ENCODE results near the gene KIAA2012.

KIAA2012 gene

GRCh38 chr2:202072737-202073401 is at the start of gene KIAA2012:
Gene KIAA2012, plus strand, starts transcription at chr2:202073255. Its CDS starts 373 bp downstream, at chr2:202073628.
- in situ Hi-C loops (cut with MboI; ENCODE audit: low pct_unique_long_range_greater_than_20kb, low sequenced_read_pairs) = no loop called here
- DNase-seq = no peak

- in situ Hi-C loops (cut with MboI; ENCODE audit: low pct_unique_long_range_greater_than_20kb, low sequenced_read_pairs) = no loop called here
- no peak for DNase-seq
These were observed 49.2 kb upstream of the KIAA2012 start for GRCh38 chr2:202023904-202024266.

GRCh38 chr2:202024871-202025270 is 48.2 kb upstream of the KIAA2012 start:
- DNase-seq = no peak
- in situ Hi-C loops (cut with MboI; ENCODE audit: low pct_unique_long_range_greater_than_20kb, low sequenced_read_pairs) = no loop called here

- in situ Hi-C loops (cut with MboI; ENCODE audit: low pct_unique_long_range_greater_than_20kb, low sequenced_read_pairs) = no loop called here
- no peak for DNase-seq
These were observed 47.2 kb upstream of the KIAA2012 start for GRCh38 chr2:202025816-202026215.

- DNase-seq = no peak
- in situ Hi-C loops (cut with MboI; ENCODE audit: low pct_unique_long_range_greater_than_20kb, low sequenced_read_pairs) = no loop called here
These were observed 46.5 kb upstream of the KIAA2012 start for GRCh38 chr2:202026507-202026906.

GRCh38 chr2:202030691-202031090 is 42.4 kb upstream of the KIAA2012 start:
- in situ Hi-C loops (cut with MboI; ENCODE audit: low pct_unique_long_range_greater_than_20kb, low sequenced_read_pairs) = no loop called here
- no peak for DNase-seq

- no peak for DNase-seq
- in situ Hi-C loops (cut with MboI; ENCODE audit: low pct_unique_long_range_greater_than_20kb, low sequenced_read_pairs) = no loop called here
These were observed 41.7 kb upstream of the KIAA2012 start for GRCh38 chr2:202031246-202031951.

GRCh38 chr2:202032846-202033316 is 40.2 kb upstream of the KIAA2012 start:
- in situ Hi-C loops (cut with MboI; ENCODE audit: low pct_unique_long_range_greater_than_20kb, low sequenced_read_pairs) = no loop called here
- DNase-seq = peak; percentile 81

- in situ Hi-C loops (cut with MboI; ENCODE audit: low pct_unique_long_range_greater_than_20kb, low sequenced_read_pairs) = no loop called here
- peak; percentile 92 for DNase-seq
These were observed 39.5 kb upstream of the KIAA2012 start, which contains the start of gene FZD7 for GRCh38 chr2:202033317-202034248. Gene FZD7, plus strand, starts transcription at chr2:202033855. Its CDS starts 793 bp downstream, at chr2:202034648.

- DNase-seq = no peak
These were observed 38.6 kb upstream of the KIAA2012 start for GRCh38 chr2:202034249-202035088.

GRCh38 chr2:202035089-202035940 is 37.7 kb upstream of the KIAA2012 start:
- in situ Hi-C loops (cut with MboI; ENCODE audit: low pct_unique_long_range_greater_than_20kb, low sequenced_read_pairs) = no loop called here
- no peak for DNase-seq

More at GRCh38 chr2:202034249-202035088, 38.6 kb upstream of the KIAA2012 start:
- in situ Hi-C loops (cut with MboI; ENCODE audit: low pct_unique_long_range_greater_than_20kb, low sequenced_read_pairs) = no loop called here

GRCh38 chr2:202035941-202036372 is 37.1 kb upstream of the KIAA2012 start:
- in situ Hi-C loops (cut with MboI; ENCODE audit: low pct_unique_long_range_greater_than_20kb, low sequenced_read_pairs) = no loop called here
- DNase-seq = no peak

GRCh38 chr2:202036601-202037037 is 36.4 kb upstream of the KIAA2012 start:
- in situ Hi-C loops (cut with MboI; ENCODE audit: low pct_unique_long_range_greater_than_20kb, low sequenced_read_pairs) = no loop called here
- DNase-seq = no peak

GRCh38 chr2:202037086-202037485 is 36.0 kb upstream of the KIAA2012 start:
- peak; percentile 35 for DNase-seq
- in situ Hi-C loops (cut with MboI; ENCODE audit: low pct_unique_long_range_greater_than_20kb, low sequenced_read_pairs) = no loop called here

- DNase-seq = no peak
These were observed 34.4 kb upstream of the KIAA2012 start for GRCh38 chr2:202038471-202039277.

GRCh38 chr2:202039278-202040078 is 33.6 kb upstream of the KIAA2012 start:
- no peak for DNase-seq
- in situ Hi-C loops (cut with MboI; ENCODE audit: low pct_unique_long_range_greater_than_20kb, low sequenced_read_pairs) = no loop called here

More at GRCh38 chr2:202038471-202039277, 34.4 kb upstream of the KIAA2012 start:
- in situ Hi-C loops (cut with MboI; ENCODE audit: low pct_unique_long_range_greater_than_20kb, low sequenced_read_pairs) = no loop called here
